Body of pancreas (tissue), 4 donors: ENCODE data around the gene MUC5B. TPM values are rescaled to one million over a fixed set of nuclear protein-coding genes. Genes with fewer than 3 reads are reported as not detected.

Experiments
- ATAC-seq: fragments of 150-250 bp; one replicate; pipeline ENCODE4 v1.9.1; 2016
- DNase-seq, 4 donors: peaks; one replicate each; pipeline ENCODE4 v3.0.0-alpha.2; 2019
- H3K27ac ChIP-seq, 4 donors: fragments of 200-600 bp; sonication (generic); 1 replicate in 3 of 4; 2 replicates in 1 of 4; pipeline versions ENCODE4 v1.5.1 to v1.6.1; 2016 to 2019; ENCODE audit warnings: mild to moderate bottlenecking in 1 of 4, mixed read lengths in 1 of 4, moderate library complexity in 1 of 4
- H3K27me3 ChIP-seq, 2 donors: fragments of 200-600 bp; sonication (generic); one replicate each; pipeline ENCODE4 v1.6.0; 2016; ENCODE audit warnings: mild to moderate bottlenecking in 1 of 2
- H3K36me3 ChIP-seq, 2 donors: fragments of 200-600 bp; sonication (generic); replicated peaks in 1 of 2; 2 replicates each; pipeline ENCODE4 v1.5.1; 2016; ENCODE audit warnings: low read depth in 2 of 2; ENCODE audit not compliant: insufficient read depth in 1 of 2
- H3K4me1 ChIP-seq: fragments of 200-600 bp; sonication (generic); one replicate; pipeline ENCODE4 v1.6.0; 2016
- H3K4me3 ChIP-seq, 2 donors: fragments of 200-600 bp; sonication (generic); 1 replicate in 1 of 2; 2 replicates in 1 of 2; pipeline ENCODE4 v1.5.1; 2016 to 2019
- H3K9me3 ChIP-seq, 3 donors: fragments of 200-600 bp; sonication (generic); 1 replicate in 2 of 3; 2 replicates in 1 of 3; pipeline ENCODE4 v1.5.1; 2016
- CTCF ChIP-seq, 7 experiments: fragments of 450-650 bp in 4 of 7; fragments of 200-600 bp in 3 of 7; sonication (generic) in 3 of 7; IDR thresholded peaks; one replicate each; pipeline ENCODE4 v1.5.1; 2016 to 2019; ENCODE audit warnings: antibody characterized with exemption in 7 of 7
- POLR2A ChIP-seq, 3 donors: fragments of 450-650 bp; IDR thresholded peaks; one replicate each; pipeline ENCODE4 v1.6.1; 2016; ENCODE audit warnings: antibody characterized with exemption in 3 of 3, mild to moderate bottlenecking in 2 of 3
- WGBS, 2 donors: methylation state at CpG; one replicate each; pipeline ENCODE4 v1.1.5; 2017; 5-methylcytosine and 5-hydroxymethylcytosine counted together
- intact Hi-C: fragments of 100-400 bp; cut with DNase I; formaldehyde crosslinking; loops from one replicate; pipeline ENCODE4 v1.15.1; 2023
- total RNA-seq, 2 donors: library from RNA; depleted of rRNA; stranded (reverse); fragments of >200 nt; gene quantifications; one replicate each; pipeline ENCODE4 v1.1.0, GENCODE V29; 2016

MUC5B gene
- total RNA-seq, 2 donors from 2014 or later = 4.6 to 11.4 TPM

GRCh38 chr11:1237851-1238250, 15.0 kb downstream of the MUC5B start:
- TF ChIP-seq CTCF (IDR thresholded peaks at IDR 0.05) (no peak), POLR2A (IDR thresholded peaks at IDR 0.05) (no peak)
- ATAC-seq (no peak), DNase-seq (no peak)
- Histone ChIP-seq H3K27me3 (no peaks in the 10 kb centered on the region), H3K9me3 (no peaks in the 10 kb centered on the region), H3K4me3 (no peak overlapping the region), H3K36me3 (no peaks in the 10 kb centered on the region), H3K27ac (no peak overlapping the region), H3K4me1 (no peaks in the 10 kb centered on the region)
- intact Hi-C loops = no loop called here
- 83 to 93% methylated on average over 7 to 10 of the region's 10 CpGs for WGBS, 2 donors

GRCh38 chr11:1238767-1239595, 16.1 kb downstream of the MUC5B start:
- intact Hi-C loops = no loop called here
- 28 to 50% methylated on average over 17 to 34 of the region's 34 CpGs for WGBS, 2 donors
- no peak for TF ChIP-seq CTCF (IDR thresholded peaks at IDR 0.05)
- TF ChIP-seq POLR2A (IDR thresholded peaks at IDR 0.05) = no peak
- ATAC-seq (peak; percentile 61), DNase-seq (peak; percentile 51 to 77 (median 66))
- Histone ChIP-seq H3K4me1 (no peaks in the 10 kb centered on the region), H3K4me3 (no peak overlapping the region), H3K9me3 (no peaks in the 10 kb centered on the region), H3K36me3 (no peaks in the 10 kb centered on the region), H3K27me3 (no peaks in the 10 kb centered on the region), H3K27ac (no peak overlapping the region)

- TF ChIP-seq CTCF (IDR thresholded peaks at IDR 0.05) = no peak
- no peak for TF ChIP-seq POLR2A (IDR thresholded peaks at IDR 0.05)
- intact Hi-C loops = no loop called here
- 88 to 100% methylated on average over 4 to 23 of the region's 23 CpGs for WGBS, 2 donors
These were observed 16.8 kb downstream of the MUC5B start for GRCh38 chr11:1239596-1240205.

GRCh38 chr11:1240771-1241170, 17.9 kb downstream of the MUC5B start:
- TF ChIP-seq CTCF (IDR thresholded peaks at IDR 0.05) = no peak
- TF ChIP-seq POLR2A (IDR thresholded peaks at IDR 0.05) = no peak
- H3K9me3 ChIP-seq = no peaks in the 10 kb centered on the region
- no peaks in the 10 kb centered on the region for H3K4me1 ChIP-seq
- H3K36me3 ChIP-seq = no peaks in the 10 kb centered on the region
- no peak for DNase-seq
- no peak overlapping the region for H3K27ac ChIP-seq
- 92% methylated on average over 20 of the region's 25 CpGs; no CpG with 5 or more reads in 1 of the 2 donors for WGBS, 2 donors
- ATAC-seq = no peak
- intact Hi-C loops = no loop called here
- no peaks in the 10 kb centered on the region for H3K27me3 ChIP-seq
- no peak overlapping the region for H3K4me3 ChIP-seq

More at GRCh38 chr11:1239596-1240205, 16.8 kb downstream of the MUC5B start:
- no peak overlapping the region for H3K27ac ChIP-seq
- H3K27me3 ChIP-seq = no peaks in the 10 kb centered on the region
- H3K36me3 ChIP-seq = no peaks in the 10 kb centered on the region
- ATAC-seq (no peak), DNase-seq (no peak)
- no peaks in the 10 kb centered on the region for H3K4me1 ChIP-seq
- H3K9me3 ChIP-seq = no peaks in the 10 kb centered on the region
- no peak overlapping the region for H3K4me3 ChIP-seq
